H1 (cell line): ENCODE data around the gene ADGRL3.

Source experiments
- CHD1 ChIP-seq: IDR thresholded peaks from 2 replicates; pipeline ENCODE4 v1.6.1; 2012; ENCODE audit warnings: low read depth, low read length, improper control_type of control experiment
- EP300 ChIP-seq, 2 experiments: IDR thresholded peaks; 1 replicate in 1 of 2; 2 replicates in 1 of 2; pipeline ENCODE4 v1.6.1; 2011 to 2012; ENCODE audit warnings: low read depth in 2 of 2, low read length in 2 of 2, mild to moderate bottlenecking in 2 of 2, borderline replicate concordance in 1 of 2, inconsistent platforms in 1 of 2, moderate library complexity in 1 of 2
- EZH2 ChIP-seq: fragments of 200-600 bp; sonication (generic); IDR thresholded peaks from 2 replicates; pipeline ENCODE4 v1.7.1; 2012; ENCODE audit warnings: low read depth, mild to moderate bottlenecking, moderate library complexity, low read length, inconsistent platforms; ENCODE audit not compliant: severe bottlenecking
- NANOG ChIP-seq: IDR thresholded peaks from 2 replicates; pipeline ENCODE4 v1.6.1; 2011; ENCODE audit warnings: low read length, low read depth, mild to moderate bottlenecking, inconsistent platforms; ENCODE audit not compliant: insufficient read depth, poor library complexity, severe bottlenecking
- POLR2A ChIP-seq, 2 experiments: IDR thresholded peaks; 1 replicate in 1 of 2; 2 replicates in 1 of 2; pipeline ENCODE4 v1.6.1; 2011; ENCODE audit warnings: low read depth in 2 of 2, low read length in 2 of 2, mild to moderate bottlenecking in 2 of 2; ENCODE audit errors: control extremely low read depth in 1 of 2
- RAD21 ChIP-seq, 2 experiments: IDR thresholded peaks in 1 of 2; conservative IDR thresholded peaks in 1 of 2; 2 replicates each; pipeline ENCODE4 v1.6.1; 2011; ENCODE audit warnings: low read depth in 2 of 2, low read length in 2 of 2, improper control_type of control experiment in 1 of 2, inconsistent platforms in 1 of 2, mild to moderate bottlenecking in 1 of 2, moderate library complexity in 1 of 2
- RFX5 ChIP-seq: IDR thresholded peaks from 2 replicates; pipeline ENCODE4 v1.6.1; 2011; ENCODE audit warnings: low read depth, low read length, improper control_type of control experiment, borderline replicate concordance
- SP1 ChIP-seq: IDR thresholded peaks from 2 replicates; pipeline ENCODE4 v1.6.1; 2011; ENCODE audit warnings: low read depth, low read length
- TAF1 ChIP-seq: IDR thresholded peaks from 2 replicates; pipeline ENCODE4 v1.6.1; 2011; ENCODE audit warnings: mild to moderate bottlenecking, low read depth, low read length
- TEAD4 ChIP-seq: IDR thresholded peaks from 2 replicates; pipeline ENCODE4 v1.6.1; 2012; ENCODE audit warnings: low read depth, low read length, inconsistent platforms, mixed read lengths
- ZNF274 ChIP-seq: IDR thresholded peaks from 2 replicates; pipeline ENCODE4 v1.7.0; 2012; ENCODE audit warnings: low read length, borderline replicate concordance; ENCODE audit errors: extremely low read depth
- TF ChIP-seq, protein P1 (sequence below), 3 experiments: IDR thresholded peaks; 1 replicate in 2 of 3; 2 replicates in 1 of 3; pipeline versions ENCODE4 v1.5.1 to v1.6.1; 2011; ENCODE audit warnings: low read length in 3 of 3, mild to moderate bottlenecking in 3 of 3, inconsistent platforms in 2 of 3, low read depth in 1 of 3, moderate library complexity in 1 of 3; ENCODE audit not compliant: insufficient read depth in 1 of 3; ENCODE audit errors: control extremely low read depth in 1 of 3

DNA sequence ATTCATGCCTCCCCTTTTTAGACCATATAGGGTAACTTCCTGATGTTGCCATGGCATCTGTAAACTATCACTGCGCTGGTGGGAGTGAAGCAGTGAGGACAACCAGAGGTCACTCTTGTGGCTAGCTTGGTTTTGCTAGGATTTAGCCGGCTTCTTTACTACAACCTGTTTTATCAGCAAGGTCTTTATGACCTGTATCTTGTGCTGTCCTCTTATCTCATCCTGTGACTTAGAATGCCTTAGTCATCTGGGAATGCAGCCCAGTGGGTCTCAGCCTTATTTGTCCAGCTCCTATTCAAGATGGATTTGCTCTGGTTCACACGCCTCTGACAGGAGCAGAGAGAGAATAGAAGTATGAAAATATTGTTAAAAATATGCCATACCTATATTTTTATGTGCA, 355.7 kb downstream of the ADGRL3 start:
- TF ChIP-seq CHD1 (no peak), POLR2A (IDR thresholded peaks at IDR 0.05; ENCODE audit: control extremely low read depth in 1 of 2, low read depth in 2 of 2, low read length in 2 of 2) (no peak), SP1 (no peak), NANOG (no peak), EZH2 (no peak), EP300 (IDR thresholded peaks at IDR 0.05; ENCODE audit: borderline replicate concordance in 1 of 2, low read depth in 2 of 2, low read length in 2 of 2) (no peak), TAF1 (no peak), RAD21 (IDR thresholded peaks at IDR 0.05 in 1 of 2, conservative IDR thresholded peaks at IDR 0.05 in 1 of 2; ENCODE audit: low read depth in 2 of 2, low read length in 2 of 2) (no peak), TEAD4 (no peak), ZNF274 (no peak), RFX5 (no peak)
- TF ChIP-seq, protein P1, sequence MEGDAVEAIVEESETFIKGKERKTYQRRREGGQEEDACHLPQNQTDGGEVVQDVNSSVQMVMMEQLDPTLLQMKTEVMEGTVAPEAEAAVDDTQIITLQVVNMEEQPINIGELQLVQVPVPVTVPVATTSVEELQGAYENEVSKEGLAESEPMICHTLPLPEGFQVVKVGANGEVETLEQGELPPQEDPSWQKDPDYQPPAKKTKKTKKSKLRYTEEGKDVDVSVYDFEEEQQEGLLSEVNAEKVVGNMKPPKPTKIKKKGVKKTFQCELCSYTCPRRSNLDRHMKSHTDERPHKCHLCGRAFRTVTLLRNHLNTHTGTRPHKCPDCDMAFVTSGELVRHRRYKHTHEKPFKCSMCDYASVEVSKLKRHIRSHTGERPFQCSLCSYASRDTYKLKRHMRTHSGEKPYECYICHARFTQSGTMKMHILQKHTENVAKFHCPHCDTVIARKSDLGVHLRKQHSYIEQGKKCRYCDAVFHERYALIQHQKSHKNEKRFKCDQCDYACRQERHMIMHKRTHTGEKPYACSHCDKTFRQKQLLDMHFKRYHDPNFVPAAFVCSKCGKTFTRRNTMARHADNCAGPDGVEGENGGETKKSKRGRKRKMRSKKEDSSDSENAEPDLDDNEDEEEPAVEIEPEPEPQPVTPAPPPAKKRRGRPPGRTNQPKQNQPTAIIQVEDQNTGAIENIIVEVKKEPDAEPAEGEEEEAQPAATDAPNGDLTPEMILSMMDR (IDR thresholded peaks at IDR 0.05; ENCODE audit: control extremely low read depth in 1 of 3, insufficient read depth in 1 of 3, low read depth in 1 of 3, low read length in 3 of 3) = no peak
